IgD-negative memory B cell (primary cell): Measurements from ENCODE around the gene RALGAPB. TPM values are rescaled to one million over a fixed set of nuclear protein-coding genes. Genes with fewer than 3 reads are reported as not detected.
"Not testable (repeated sequence)": the region's sequence is repeated elsewhere in the genome, so short reads cannot be mapped to it uniquely, and the experiment has no call there.

Experiments
- H3K27ac Mint-ChIP-seq, 3 donors: one replicate each; pipeline ENCODE4 v1.8.0; 2020 to 2022; ENCODE audit warnings: mild to moderate bottlenecking in 3 of 3, mixed read lengths in 3 of 3, moderate library complexity in 1 of 3
- H3K27me3 Mint-ChIP-seq: one replicate; pipeline ENCODE4 v1.8.0; 2021; ENCODE audit warnings: mixed read lengths
- H3K36me3 Mint-ChIP-seq: one replicate; pipeline ENCODE4 v1.8.0; 2020; ENCODE audit warnings: mild to moderate bottlenecking, mixed read lengths
- H3K4me1 Mint-ChIP-seq, 3 donors: one replicate each; pipeline ENCODE4 v1.8.0; 2020 to 2022; ENCODE audit warnings: mixed read lengths in 3 of 3, mild to moderate bottlenecking in 1 of 3
- H3K4me3 Mint-ChIP-seq, 4 donors: one replicate each; pipeline ENCODE4 v1.8.0; 2020 to 2022; ENCODE audit warnings: mild to moderate bottlenecking in 4 of 4, mixed read lengths in 4 of 4, moderate library complexity in 3 of 4
- H3K9me3 Mint-ChIP-seq, 3 donors: one replicate each; pipeline ENCODE4 v1.8.0; 2020 to 2021; ENCODE audit warnings: mixed read lengths in 3 of 3, mild to moderate bottlenecking in 1 of 3
- polyA plus RNA-seq: library from polyadenylated mRNA; unstranded; fragments of 300-500 nt; fragmentation: Illumina TruSeq; gene quantifications from one replicate; pipeline ENCODE4 v1.2.3, GENCODE V29; 2021

RALGAPB gene
- polyA plus RNA-seq, 1 donor from 2014 or later: 13.0 TPM

DNA sequence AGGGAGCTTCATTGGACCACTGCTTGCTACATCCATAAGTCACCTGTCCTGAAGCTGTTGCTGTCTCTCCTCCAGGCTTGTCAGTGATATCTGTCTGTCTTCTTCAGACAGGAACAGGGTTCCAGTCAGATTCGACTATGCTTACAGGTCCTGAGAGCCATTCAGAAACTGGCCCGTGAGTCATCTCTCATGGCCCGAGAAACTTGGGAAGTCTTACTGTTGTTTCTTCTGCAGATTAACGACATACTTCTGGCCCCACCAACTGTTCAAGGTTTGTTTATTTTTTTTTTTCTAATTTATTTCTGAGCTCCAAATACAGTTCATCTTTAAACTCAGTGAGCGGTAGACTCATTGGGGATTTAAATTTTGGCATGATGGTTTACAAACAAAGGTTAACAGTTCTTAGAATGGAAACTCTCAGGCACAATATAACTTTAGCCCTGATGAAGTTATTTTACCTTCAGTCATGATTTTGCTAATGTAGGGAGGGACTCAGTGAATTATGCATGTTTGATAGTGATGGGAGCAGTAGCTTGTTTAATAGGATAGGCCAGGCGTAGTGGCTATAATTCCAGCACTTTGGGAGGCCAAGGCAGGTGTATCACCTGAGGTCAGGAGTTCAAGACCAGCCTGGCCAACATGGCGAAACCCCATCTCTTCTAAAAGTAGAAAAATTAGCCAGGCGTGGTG, 24.7 kb downstream of the RALGAPB start:
- H3K9me3 Mint-ChIP-seq: no peaks in the 10 kb centered on the region
- H3K4me1 Mint-ChIP-seq: peaks cover 0 to 3% (median 0%) of the 10 kb centered on the region in 3 donors
- H3K36me3 Mint-ChIP-seq: peaks cover 23% of the 10 kb centered on the region
- no peaks in the 10 kb centered on the region for H3K27me3 Mint-ChIP-seq
- H3K27ac Mint-ChIP-seq: peak overlapping the region in 1 of 3 donors; percentile 25
- peak overlapping the region in 2 of 4 donors; percentile 10 to 44 for H3K4me3 Mint-ChIP-seq

DNA sequence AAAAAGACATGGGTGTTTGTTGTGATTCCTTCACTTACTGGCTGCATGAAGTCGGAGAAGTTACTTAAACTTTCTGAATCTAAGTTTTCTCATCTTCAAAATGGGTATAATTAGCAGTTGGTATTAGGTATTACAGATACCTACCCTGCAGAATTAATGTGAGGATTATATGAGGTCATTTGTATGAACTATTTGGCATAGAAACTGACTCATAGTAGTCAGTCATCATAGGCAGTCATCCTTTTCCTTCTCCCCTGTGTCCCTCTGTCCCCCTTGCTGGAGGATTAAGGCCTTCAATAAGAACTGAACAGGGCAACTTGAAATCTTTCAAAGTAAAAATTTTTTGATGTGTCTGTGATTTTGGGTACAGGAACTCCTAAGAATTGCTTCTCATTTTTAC, 26.3 kb downstream of the RALGAPB start:
- Mint-ChIP-seq H3K27me3 (no peaks in the 10 kb centered on the region), H3K9me3 (no peaks in the 10 kb centered on the region), H3K4me1 (peaks cover 0 to 3% (median 0%) of the 10 kb centered on the region in 3 donors), H3K27ac (no peak overlapping the region), H3K36me3 (peaks cover 26% of the 10 kb centered on the region), H3K4me3 (no peak overlapping the region)

DNA sequence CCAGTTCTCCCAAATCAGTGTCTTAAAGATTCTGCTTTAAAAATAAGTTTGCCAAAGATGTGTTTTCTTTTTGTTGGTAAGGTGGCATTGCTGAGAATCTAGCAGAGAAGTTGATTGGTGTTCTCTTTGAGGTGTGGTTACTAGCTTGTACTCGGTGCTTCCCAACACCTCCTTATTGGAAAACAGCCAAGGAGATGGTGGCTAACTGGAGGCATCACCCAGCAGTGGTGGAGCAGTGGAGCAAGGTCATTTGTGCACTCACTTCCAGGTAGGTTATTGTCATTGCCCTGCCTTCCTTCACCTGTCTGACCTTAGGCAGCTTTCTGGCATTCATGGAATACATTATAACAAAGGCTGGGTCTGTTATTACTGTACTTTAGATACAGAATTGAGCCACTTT, 26.7 kb downstream of the RALGAPB start:
- H3K4me3 Mint-ChIP-seq: no peak overlapping the region
- H3K27ac Mint-ChIP-seq: no peak overlapping the region
- peaks cover 30% of the 10 kb centered on the region for H3K36me3 Mint-ChIP-seq
- peaks cover under 1 to 2% (median under 1%) of the 10 kb centered on the region in 3 donors for H3K9me3 Mint-ChIP-seq
- H3K4me1 Mint-ChIP-seq: peaks cover 0 to 3% (median 0%) of the 10 kb centered on the region in 3 donors
- H3K27me3 Mint-ChIP-seq: no peaks in the 10 kb centered on the region

DNA sequence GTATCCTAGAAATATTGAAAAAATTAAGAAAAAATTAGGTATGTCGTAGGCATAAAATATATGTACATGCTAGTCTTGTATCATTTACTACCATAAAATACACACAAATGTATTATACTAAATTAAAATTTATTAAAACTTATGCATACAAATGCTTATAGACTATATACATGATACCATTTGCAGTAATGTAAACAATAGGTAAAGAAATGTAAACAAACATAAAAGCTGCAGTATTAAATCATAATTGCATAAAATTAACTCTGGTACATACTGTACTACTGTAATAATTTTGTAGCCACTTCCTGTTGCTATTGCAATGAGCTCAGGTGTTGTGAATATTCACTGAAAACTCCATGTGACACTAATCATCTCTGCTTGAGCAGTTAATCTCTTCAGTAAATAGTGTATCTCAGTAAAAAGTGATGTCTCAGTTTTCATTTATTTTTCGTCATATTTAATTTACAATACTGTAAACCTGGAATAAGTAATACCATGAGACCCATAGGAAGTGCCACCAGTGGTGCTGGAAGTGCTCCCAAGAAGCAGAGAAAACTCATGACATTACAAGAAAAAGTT, 29.3 kb downstream of the RALGAPB start:
- Mint-ChIP-seq H3K4me3 (no peak overlapping the region), H3K27me3 (no peaks in the 10 kb centered on the region), H3K27ac (no peak overlapping the region), H3K36me3 (peaks cover 36% of the 10 kb centered on the region), H3K4me1 (peaks cover 0 to 5% (median 0%) of the 10 kb centered on the region in 3 donors), H3K9me3 (peaks cover 2 to 7% (median 5%) of the 10 kb centered on the region in 3 donors)

DNA sequence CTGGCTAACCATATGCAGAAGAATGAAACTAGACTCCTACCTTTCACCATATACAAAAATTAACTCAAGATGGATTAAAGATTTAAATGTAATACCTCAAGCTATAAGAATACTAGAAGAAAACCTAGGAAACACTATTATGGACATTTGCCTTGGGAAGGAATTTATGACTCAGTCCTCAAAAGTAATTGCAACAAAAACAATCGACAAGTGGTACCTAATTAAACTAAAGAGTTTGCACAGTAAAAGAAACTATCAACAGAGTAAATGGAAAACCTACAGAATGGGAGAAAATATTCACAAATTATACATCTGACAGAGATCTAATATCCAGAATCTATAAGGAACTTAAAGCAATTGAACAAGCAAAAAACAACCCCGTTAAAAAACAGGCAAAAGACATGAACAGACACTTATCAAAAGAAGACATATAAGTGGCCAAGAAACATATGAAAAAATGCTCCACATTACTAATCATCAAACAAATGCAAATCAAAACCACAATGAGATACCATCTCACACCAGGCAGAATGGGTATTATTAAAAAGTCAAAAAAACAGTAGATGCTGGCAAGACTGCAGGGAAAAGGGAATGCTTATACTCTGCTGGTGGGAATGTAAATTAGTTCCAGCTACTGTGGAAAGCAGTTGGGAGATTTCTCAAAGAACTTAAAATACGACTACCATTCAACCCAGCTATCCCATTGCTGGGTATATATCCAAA, 31.9 kb downstream of the RALGAPB start:
- peaks cover 33% of the 10 kb centered on the region for H3K36me3 Mint-ChIP-seq
- no peaks in the 10 kb centered on the region for H3K27me3 Mint-ChIP-seq
- no peak overlapping the region for H3K27ac Mint-ChIP-seq
- H3K9me3 Mint-ChIP-seq: peaks cover 2 to 7% (median 5%) of the 10 kb centered on the region in 3 donors
- H3K4me1 Mint-ChIP-seq: peaks cover 0 to 3% (median 0%) of the 10 kb centered on the region in 3 donors
- no peak overlapping the region for H3K4me3 Mint-ChIP-seq

DNA sequence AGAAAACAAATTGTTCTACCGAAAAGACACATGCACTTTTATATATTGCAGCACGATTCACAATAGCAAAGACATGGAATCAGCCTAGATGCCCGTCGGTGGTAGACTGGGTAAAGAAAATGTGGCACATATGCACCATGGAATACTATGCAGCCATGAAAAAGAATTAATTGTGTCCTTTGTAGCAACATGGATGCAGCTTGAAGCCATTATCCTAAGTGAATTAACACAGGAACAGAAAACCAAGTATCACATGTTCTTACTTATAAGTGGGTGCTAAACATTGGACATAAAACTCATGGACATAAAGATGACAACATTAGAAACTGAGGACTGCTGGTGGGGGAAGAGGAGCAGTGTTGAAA, 32.4 kb downstream of the RALGAPB start:
- H3K27me3 Mint-ChIP-seq: no peaks in the 10 kb centered on the region
- no peak overlapping the region for H3K4me3 Mint-ChIP-seq
- H3K9me3 Mint-ChIP-seq: peaks cover 2 to 7% (median 5%) of the 10 kb centered on the region in 3 donors
- no peak overlapping the region for H3K27ac Mint-ChIP-seq
- H3K36me3 Mint-ChIP-seq: peaks cover 35% of the 10 kb centered on the region
- peaks cover 0 to 4% (median 0%) of the 10 kb centered on the region in 3 donors for H3K4me1 Mint-ChIP-seq

DNA sequence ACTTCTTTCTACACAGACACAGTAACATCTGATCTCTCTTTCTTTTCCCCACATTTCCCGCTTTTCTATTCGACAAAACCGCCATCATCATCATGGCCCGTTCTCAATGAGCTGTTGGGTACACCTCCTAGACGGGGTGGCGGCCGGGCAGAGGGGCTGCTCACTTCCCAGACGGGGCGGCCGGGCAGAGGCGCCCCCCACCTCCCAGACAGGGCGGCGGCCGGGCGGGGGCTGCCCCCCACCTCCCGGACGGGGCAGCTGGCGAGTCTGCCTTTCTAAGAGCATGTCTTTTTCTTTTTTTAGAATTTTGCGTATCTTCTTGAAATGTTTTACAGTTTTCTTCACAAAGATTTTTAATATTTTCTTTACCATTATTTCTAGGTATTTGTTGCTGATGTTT, 39.1 kb downstream of the RALGAPB start:
- H3K4me3 Mint-ChIP-seq, H3K9me3 Mint-ChIP-seq, H3K27ac Mint-ChIP-seq, H3K27me3 Mint-ChIP-seq, H3K4me1 Mint-ChIP-seq: not testable (repeated sequence)
- peaks cover 10% of the 10 kb centered on the region for H3K36me3 Mint-ChIP-seq

DNA sequence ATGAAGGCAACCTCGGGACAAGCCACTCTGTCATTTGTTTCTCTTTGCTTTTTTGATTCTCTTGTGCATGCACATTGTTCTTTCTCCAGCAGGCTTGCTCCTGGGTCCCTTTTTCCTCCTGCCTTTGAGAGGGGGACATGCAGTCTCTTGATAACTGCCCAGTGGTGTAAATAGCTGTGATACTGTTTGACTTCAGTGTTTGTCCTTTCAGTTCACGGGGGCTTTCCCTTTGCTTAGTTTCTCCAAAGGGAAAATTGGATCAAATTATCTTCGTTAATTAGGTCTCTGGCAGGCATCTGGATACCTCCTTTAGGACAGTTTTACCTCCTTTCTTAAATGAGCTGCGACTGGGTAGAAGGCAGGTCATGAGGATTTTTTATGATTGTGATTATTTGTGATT, 41.5 kb downstream of the RALGAPB start:
- H3K9me3 Mint-ChIP-seq: no peaks in the 10 kb centered on the region
- H3K27me3 Mint-ChIP-seq: no peaks in the 10 kb centered on the region
- H3K4me1 Mint-ChIP-seq: peaks cover 0 to 2% (median 2%) of the 10 kb centered on the region in 3 donors
- H3K27ac Mint-ChIP-seq: peak overlapping the region in 1 of 3 donors; percentile 62
- peaks cover 9% of the 10 kb centered on the region for H3K36me3 Mint-ChIP-seq
- no peak overlapping the region for H3K4me3 Mint-ChIP-seq

DNA sequence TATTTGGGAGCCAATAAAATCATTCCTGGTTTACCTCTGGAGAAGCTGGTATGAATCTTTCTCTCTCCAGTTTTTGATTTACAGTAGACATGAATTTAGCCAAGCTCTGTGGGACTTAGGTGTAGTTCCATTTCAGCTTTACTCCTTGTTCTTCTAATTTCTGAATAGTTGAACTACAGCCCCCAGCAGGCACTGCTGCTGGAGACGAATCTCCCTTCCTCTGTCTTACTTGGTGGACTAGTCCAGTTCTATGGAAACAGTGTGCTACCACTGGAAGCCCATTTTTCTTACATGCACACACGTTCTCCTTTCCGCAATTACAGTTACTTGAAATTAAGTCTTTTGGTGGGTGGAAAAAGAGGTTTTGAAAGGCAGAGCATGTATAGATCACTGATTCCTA, 42.3 kb downstream of the RALGAPB start:
- H3K9me3 Mint-ChIP-seq: no peaks in the 10 kb centered on the region
- H3K4me1 Mint-ChIP-seq: peaks cover 0 to 2% (median 0%) of the 10 kb centered on the region in 3 donors
- H3K27me3 Mint-ChIP-seq: no peaks in the 10 kb centered on the region
- H3K4me3 Mint-ChIP-seq: no peak overlapping the region
- H3K27ac Mint-ChIP-seq: peak overlapping the region in 1 of 3 donors; percentile 6
- peaks cover 4% of the 10 kb centered on the region for H3K36me3 Mint-ChIP-seq

DNA sequence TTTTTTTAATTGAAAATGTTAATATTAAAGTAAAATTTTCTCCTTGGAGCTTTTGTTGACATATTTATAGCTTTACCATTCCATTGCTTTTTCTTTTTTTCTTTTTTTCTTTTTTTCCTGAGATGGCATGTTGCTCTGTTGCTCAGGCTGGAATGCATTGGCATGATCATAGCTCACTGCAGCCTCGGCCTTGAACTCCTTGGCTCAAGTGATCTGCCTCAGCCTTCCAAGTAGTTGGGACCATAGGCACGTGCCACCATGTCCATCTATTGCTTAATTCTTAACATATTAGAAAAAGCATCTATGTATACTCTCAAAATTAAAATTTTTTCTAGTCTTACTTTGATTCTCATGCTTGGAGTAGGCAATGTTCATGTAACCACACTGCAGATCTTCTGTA, 43.0 kb downstream of the RALGAPB start:
- Mint-ChIP-seq H3K4me1 (peaks cover 0 to 2% (median 0%) of the 10 kb centered on the region in 3 donors), H3K4me3 (no peak overlapping the region), H3K36me3 (peaks cover 3% of the 10 kb centered on the region), H3K9me3 (no peaks in the 10 kb centered on the region), H3K27me3 (no peaks in the 10 kb centered on the region), H3K27ac (no peak overlapping the region)

DNA sequence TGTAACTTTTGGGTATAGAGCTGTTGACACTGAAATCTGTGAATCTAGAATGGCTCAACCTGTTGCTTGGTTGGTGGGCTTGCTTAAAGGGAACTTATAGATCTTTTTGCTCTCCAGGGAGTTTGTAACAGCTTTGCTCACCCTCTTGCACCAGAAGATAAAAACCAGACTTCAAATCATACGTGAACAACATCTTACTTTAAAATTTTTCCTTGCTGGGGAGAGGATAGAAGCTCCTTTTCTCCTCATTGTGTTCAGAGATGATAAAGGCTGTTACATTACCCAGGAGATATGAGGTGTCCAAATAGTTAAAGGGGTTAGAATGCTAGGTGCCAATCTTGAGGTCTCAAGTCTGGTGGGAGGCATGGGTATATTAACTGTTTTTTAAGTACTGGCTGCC, 46.8 kb downstream of the RALGAPB start:
- no peak overlapping the region for H3K27ac Mint-ChIP-seq
- no peaks in the 10 kb centered on the region for H3K9me3 Mint-ChIP-seq
- no peaks in the 10 kb centered on the region for H3K36me3 Mint-ChIP-seq
- no peaks in the 10 kb centered on the region for H3K4me1 Mint-ChIP-seq
- no peaks in the 10 kb centered on the region for H3K27me3 Mint-ChIP-seq
- H3K4me3 Mint-ChIP-seq: no peak overlapping the region

DNA sequence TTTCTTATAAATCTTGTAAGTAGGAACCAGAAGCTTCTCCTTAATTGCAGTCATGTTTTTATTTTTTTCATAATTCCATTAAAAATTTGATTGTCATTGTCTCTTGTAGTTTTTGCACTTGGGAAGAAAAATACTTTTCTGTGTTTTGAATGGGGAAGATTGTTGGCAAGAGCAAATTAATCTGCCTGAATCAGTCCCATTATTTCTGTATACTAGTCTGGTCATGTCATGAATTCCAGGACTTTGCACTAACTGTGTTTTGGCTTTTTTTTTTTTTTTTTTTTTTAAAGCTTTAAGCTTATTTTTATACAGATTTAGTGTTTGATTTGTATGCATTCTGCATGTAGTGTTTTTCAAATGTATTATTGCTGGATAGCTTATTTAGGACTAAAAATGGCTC, 47.6 kb downstream of the RALGAPB start:
- Mint-ChIP-seq H3K27ac (no peak overlapping the region), H3K4me3 (no peak overlapping the region), H3K36me3 (no peaks in the 10 kb centered on the region), H3K9me3 (no peaks in the 10 kb centered on the region), H3K27me3 (no peaks in the 10 kb centered on the region), H3K4me1 (no peaks in the 10 kb centered on the region)

DNA sequence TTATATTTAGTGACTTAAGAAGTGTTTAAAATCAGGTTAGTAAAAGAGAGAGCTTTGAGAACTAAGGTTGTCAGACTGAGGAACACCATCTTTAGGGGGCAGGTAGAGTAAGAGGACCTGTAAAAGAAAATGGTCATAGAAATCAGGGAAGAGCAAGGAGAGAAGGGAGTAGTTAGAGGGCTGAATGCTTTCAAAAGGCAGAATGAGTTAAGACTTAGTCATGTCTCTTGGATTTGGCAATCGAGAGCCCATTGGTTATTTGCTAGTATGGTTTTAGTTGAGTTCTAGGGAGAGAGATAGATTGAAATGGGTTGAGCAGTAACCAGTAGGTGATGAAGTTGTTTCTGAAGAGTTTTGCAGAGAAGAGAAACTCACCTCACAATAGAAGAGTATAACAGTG, 51.1 kb downstream of the RALGAPB start:
- no peaks in the 10 kb centered on the region for H3K4me1 Mint-ChIP-seq
- peaks cover 5% of the 10 kb centered on the region for H3K36me3 Mint-ChIP-seq
- H3K27ac Mint-ChIP-seq: no peak overlapping the region

DNA sequence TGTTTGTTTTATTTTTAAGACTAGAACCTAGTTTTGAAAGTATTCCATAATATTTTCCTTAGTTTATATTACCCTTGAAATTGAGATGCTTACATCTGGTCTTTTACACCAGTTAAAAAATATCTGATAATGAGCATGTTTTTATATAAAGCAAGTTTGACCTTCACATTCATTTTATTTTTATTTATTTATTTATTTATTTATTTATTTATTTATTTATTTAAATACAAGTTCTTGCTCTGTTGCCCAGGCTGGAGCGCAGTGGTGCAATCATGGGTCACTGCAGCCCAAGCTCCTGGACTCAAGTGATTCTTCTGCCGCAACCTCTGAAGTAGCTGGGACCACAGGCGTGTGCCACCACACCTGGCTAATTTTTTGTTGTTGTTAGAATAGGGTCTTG, 55.5 kb downstream of the RALGAPB start:
- Mint-ChIP-seq H3K27ac (no peak overlapping the region), H3K9me3 (no peaks in the 10 kb centered on the region), H3K4me3 (no peak overlapping the region), H3K4me1 (no peaks in the 10 kb centered on the region), H3K36me3 (peaks cover 5% of the 10 kb centered on the region), H3K27me3 (no peaks in the 10 kb centered on the region)

More for the DNA sequence above, 51.1 kb downstream of the RALGAPB start:
- Mint-ChIP-seq H3K4me3 (no peak overlapping the region), H3K9me3 (no peaks in the 10 kb centered on the region), H3K27me3 (no peaks in the 10 kb centered on the region)

DNA sequence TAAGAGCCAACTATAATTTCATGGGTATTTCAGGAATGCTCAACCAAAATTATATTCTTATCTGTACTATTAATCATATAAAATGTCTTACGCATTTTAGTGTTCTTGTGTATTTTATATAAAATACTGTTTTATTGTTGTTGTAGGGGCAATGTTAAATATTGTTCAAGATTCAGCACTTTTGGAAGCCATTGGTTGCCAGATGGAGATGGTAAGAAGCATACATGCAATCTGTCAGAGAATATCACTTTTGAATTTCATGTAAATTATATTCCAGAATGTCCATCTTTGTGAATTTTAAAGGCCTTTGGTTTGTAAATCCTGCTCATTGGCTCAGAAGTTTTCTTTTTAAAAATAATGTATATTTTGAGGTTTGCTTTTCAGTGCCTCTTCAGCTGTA, 58.4 kb downstream of the RALGAPB start:
- Mint-ChIP-seq H3K36me3 (peaks cover 6% of the 10 kb centered on the region), H3K4me3 (no peak overlapping the region), H3K27me3 (no peaks in the 10 kb centered on the region), H3K27ac (no peak overlapping the region), H3K9me3 (no peaks in the 10 kb centered on the region), H3K4me1 (peaks cover 0 to 2% (median 0%) of the 10 kb centered on the region in 3 donors)
